Gastroesophageal sphincter (tissue), 4 donors: ENCODE data around the gene KNDC1. TPM values are rescaled to one million over a fixed set of nuclear protein-coding genes. Genes with fewer than 3 reads are reported as not detected.

Source experiments
- ATAC-seq: fragments of 150-250 bp; one replicate; pipeline ENCODE4 v1.9.1; 2016; ENCODE audit warnings: mild to moderate bottlenecking, moderate library complexity
- H3K27ac ChIP-seq, 4 donors: fragments of 200-600 bp; sonication (generic) in 3 of 4; 1 replicate in 3 of 4; 2 replicates in 1 of 4; pipeline ENCODE4 v1.5.1; 2016 to 2019
- H3K27me3 ChIP-seq: fragments of 200-600 bp; sonication (generic); one replicate; pipeline ENCODE4 v1.5.1; 2019
- H3K36me3 ChIP-seq, 2 donors: fragments of 200-600 bp; sonication (generic); one replicate each; pipeline ENCODE4 v1.5.1; 2019; ENCODE audit warnings: control low read depth in 1 of 2
- H3K4me1 ChIP-seq, 3 donors: fragments of 200-600 bp; sonication (generic); 1 replicate in 2 of 3; 2 replicates in 1 of 3; pipeline ENCODE4 v1.5.1; 2016 to 2019; ENCODE audit warnings: control low read depth in 2 of 3
- H3K4me3 ChIP-seq, 2 donors: fragments of 200-600 bp; sonication (generic); one replicate each; pipeline ENCODE4 v1.5.1; 2019; ENCODE audit warnings: mild to moderate bottlenecking in 1 of 2, moderate library complexity in 1 of 2
- H3K9me3 ChIP-seq, 3 donors: fragments of 200-600 bp; sonication (generic); one replicate each; pipeline ENCODE4 v1.5.1; 2017 to 2019; ENCODE audit warnings: control low read depth in 2 of 3
- CTCF ChIP-seq, 4 experiments: fragments of 200-600 bp in 2 of 4; fragments of 450-650 bp in 2 of 4; sonication (generic) in 1 of 4; IDR thresholded peaks; one replicate each; pipeline ENCODE4 v1.5.1; 2017 to 2019; ENCODE audit warnings: antibody characterized with exemption in 4 of 4, mild to moderate bottlenecking in 2 of 4, moderate library complexity in 2 of 4
- EP300 ChIP-seq: sonication (generic); formaldehyde crosslinking; IDR thresholded peaks from one replicate; pipeline ENCODE4 v1.6.1; 2017; ENCODE audit warnings: antibody characterized with exemption, mild to moderate bottlenecking
- POLR2A ChIP-seq, 2 donors: fragments of 450-650 bp; IDR thresholded peaks; one replicate each; pipeline ENCODE4 v1.6.1; 2017; ENCODE audit warnings: antibody characterized with exemption in 2 of 2, mild to moderate bottlenecking in 2 of 2, moderate library complexity in 1 of 2
- POLR2AphosphoS5 ChIP-seq: sonication (generic); formaldehyde crosslinking; IDR thresholded peaks from one replicate; pipeline ENCODE4 v1.6.1; 2017; ENCODE audit warnings: antibody characterized with exemption
- WGBS, 2 donors: methylation state at CpG; one replicate each; pipeline ENCODE4 v1.1.5; 2018; ENCODE audit warnings: low coverage in 1 of 2; 5-methylcytosine and 5-hydroxymethylcytosine counted together
- total RNA-seq, 4 donors: library from RNA; depleted of rRNA; stranded (reverse); fragments of >200 nt; gene quantifications; one replicate each; pipeline ENCODE4 v1.1.0, GENCODE V29; 2016

KNDC1 gene
- total RNA-seq, 4 donors from 2014 or later = 0.62 to 3.4 (median 0.98) TPM

GRCh38 chr10:133257489-133258065, 97.6 kb downstream of the KNDC1 start:
- peak; percentile 24 for ATAC-seq
- Histone ChIP-seq H3K4me1 (peaks cover 0 to 50% (median 26%) of the 10 kb centered on the region in 3 donors), H3K27me3 (peaks cover 31% of the 10 kb centered on the region), H3K27ac (peak overlapping the region in 3 of 4 donors; percentile 53 to 75 (median 54)), H3K4me3 (peak overlapping the region in 1 of 2 donors; percentile 36), H3K9me3 (no peaks in the 10 kb centered on the region), H3K36me3 (no peaks in the 10 kb centered on the region)
- TF ChIP-seq CTCF (IDR thresholded peaks at IDR 0.05) = peak in 2 of 4 experiments; percentile 30 to 50
- no peak for TF ChIP-seq EP300
- no peak for TF ChIP-seq POLR2AphosphoS5
- WGBS, 2 donors = 0 to 4% methylated on average over 1 to 9 of the region's 27 CpGs

GRCh38 chr10:133258066-133258817, 98.2 kb downstream of the KNDC1 start:
- no peaks in the 10 kb centered on the region for H3K36me3 ChIP-seq
- TF ChIP-seq EP300 (no peak), CTCF (IDR thresholded peaks at IDR 0.05) (no peak), POLR2AphosphoS5 (no peak), POLR2A (IDR thresholded peaks at IDR 0.05) (no peak)
- no peaks in the 10 kb centered on the region for H3K9me3 ChIP-seq
- H3K27me3 ChIP-seq = peaks cover 26% of the 10 kb centered on the region
- peak overlapping the region in 3 of 4 donors; percentile 53 to 75 (median 54) for H3K27ac ChIP-seq
- no peak for ATAC-seq
- H3K4me3 ChIP-seq = no peak overlapping the region
- peaks cover 0 to 54% (median 26%) of the 10 kb centered on the region in 3 donors for H3K4me1 ChIP-seq
- no CpG with 5 or more reads among the region's 21 CpGs for WGBS, 2 donors

- no peaks in the 10 kb centered on the region for H3K9me3 ChIP-seq
- no peaks in the 10 kb centered on the region for H3K36me3 ChIP-seq
- H3K4me3 ChIP-seq = no peak overlapping the region
- peaks cover 0 to 54% (median 26%) of the 10 kb centered on the region in 3 donors for H3K4me1 ChIP-seq
- ATAC-seq = peak; percentile 38
- TF ChIP-seq POLR2AphosphoS5 (no peak), CTCF (IDR thresholded peaks at IDR 0.05) (no peak), EP300 (no peak), POLR2A (IDR thresholded peaks at IDR 0.05) (no peak)
- 47 to 56% methylated on average over 6 to 9 of the region's 24 CpGs for WGBS, 2 donors
- peak overlapping the region in 3 of 4 donors; percentile 53 to 75 (median 54) for H3K27ac ChIP-seq
- peaks cover 25% of the 10 kb centered on the region for H3K27me3 ChIP-seq
Observed at GRCh38 chr10:133258818-133259601, 99.0 kb downstream of the KNDC1 start.

GRCh38 chr10:133259602-133259989, 99.6 kb downstream of the KNDC1 start:
- no peaks in the 10 kb centered on the region for H3K36me3 ChIP-seq
- no peak for ATAC-seq
- TF ChIP-seq EP300 = no peak
- no peak for TF ChIP-seq POLR2A (IDR thresholded peaks at IDR 0.05)
- TF ChIP-seq CTCF (IDR thresholded peaks at IDR 0.05) = no peak
- TF ChIP-seq POLR2AphosphoS5 = no peak
- H3K27ac ChIP-seq = peak overlapping the region in 3 of 4 donors; percentile 49 to 75 (median 53)
- no peaks in the 10 kb centered on the region for H3K9me3 ChIP-seq
- H3K27me3 ChIP-seq = peaks cover 19% of the 10 kb centered on the region
- H3K4me1 ChIP-seq = peaks cover 0 to 54% (median 26%) of the 10 kb centered on the region in 3 donors
- H3K4me3 ChIP-seq = no peak overlapping the region
- WGBS, 2 donors = 73% methylated on average over 3 of the region's 12 CpGs; no CpG with 5 or more reads in 1 of the 2 donors
